HS-5 (cell line): ENCODE results near the gene AFAP1L2.

Experiments
- DNase-seq: peaks from one replicate; pipeline ENCODE4 v3.0.0-alpha.2; 2012; ENCODE audit warnings: low read depth

Gene AFAP1L2

GRCh38 chr10:114311496-114312209 lies 92.6 kb downstream of the AFAP1L2 start:
- DNase-seq = no peak

DNA sequence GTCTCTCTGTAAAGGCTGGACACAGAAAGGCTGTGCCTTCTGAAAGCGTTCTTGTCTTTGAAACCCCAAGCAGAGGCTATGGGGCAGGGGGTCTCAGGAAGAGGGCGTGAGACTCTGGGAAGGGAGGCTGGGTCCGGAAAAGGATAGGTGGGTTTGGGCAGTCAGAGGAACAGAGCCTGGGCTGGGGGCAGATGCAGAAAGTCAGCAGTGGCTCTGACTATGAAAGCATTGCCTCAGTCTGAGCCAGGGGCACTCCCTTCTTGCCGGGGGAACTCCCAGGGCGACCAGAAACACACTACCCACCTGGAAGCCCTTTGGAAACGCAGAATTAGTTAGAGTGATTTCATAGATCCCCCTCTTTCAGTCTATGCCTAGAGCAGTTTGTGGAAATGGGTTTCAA lies 93.3 kb downstream of the AFAP1L2 start:
- no peak for DNase-seq

GRCh38 chr10:114310346-114310745 lies 94.0 kb downstream of the AFAP1L2 start:
- no peak for DNase-seq

- no peak for DNase-seq
Measured at GRCh38 chr10:114309364-114309651, 95.0 kb downstream of the AFAP1L2 start.

GRCh38 chr10:114308531-114309363 lies 95.6 kb downstream of the AFAP1L2 start:
- DNase-seq = no peak

- DNase-seq = no peak
Measured at GRCh38 chr10:114307731-114308130, 96.6 kb downstream of the AFAP1L2 start.

DNA sequence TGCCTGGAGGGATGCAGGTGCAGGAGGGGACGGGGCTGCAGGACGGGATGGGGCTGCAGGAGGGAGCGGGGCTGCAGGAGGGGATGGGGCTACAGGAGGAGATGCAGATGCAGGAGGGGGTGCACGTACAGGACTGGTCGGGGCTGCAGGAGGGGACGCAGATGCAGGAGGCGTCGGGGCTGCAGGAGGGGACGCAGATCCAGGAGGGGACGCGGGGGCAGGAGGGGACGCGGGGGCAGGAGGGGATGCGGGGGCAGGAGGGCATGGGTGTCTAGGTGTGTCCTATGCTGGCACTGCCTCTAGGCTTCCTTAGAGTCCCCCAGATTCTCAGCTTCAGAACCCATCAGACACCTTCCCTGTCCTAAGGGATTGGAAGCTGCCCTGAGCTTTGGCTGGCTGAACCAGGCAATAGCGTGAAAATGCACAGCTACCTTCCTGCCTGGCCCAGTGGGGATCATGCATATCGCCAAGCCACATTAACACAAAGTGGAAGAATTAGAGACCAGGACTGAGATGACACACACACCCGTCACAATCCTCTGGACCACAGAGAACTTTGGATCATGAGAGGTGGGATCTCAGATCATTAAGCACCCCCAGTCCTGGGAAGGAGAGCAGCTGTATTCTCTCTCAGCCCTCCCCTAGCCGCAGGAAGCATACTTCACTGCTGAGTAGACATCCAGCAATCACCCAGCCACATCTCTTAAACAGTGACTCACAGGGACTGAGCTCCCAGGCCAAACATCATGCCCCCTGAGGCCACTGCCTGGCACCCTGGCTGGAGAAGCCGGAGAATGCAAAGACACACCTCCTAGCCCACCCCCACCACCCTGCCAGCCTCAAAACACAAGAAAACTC lies 98.0 kb downstream of the AFAP1L2 start:
- DNase-seq = peak; percentile 86

DNA sequence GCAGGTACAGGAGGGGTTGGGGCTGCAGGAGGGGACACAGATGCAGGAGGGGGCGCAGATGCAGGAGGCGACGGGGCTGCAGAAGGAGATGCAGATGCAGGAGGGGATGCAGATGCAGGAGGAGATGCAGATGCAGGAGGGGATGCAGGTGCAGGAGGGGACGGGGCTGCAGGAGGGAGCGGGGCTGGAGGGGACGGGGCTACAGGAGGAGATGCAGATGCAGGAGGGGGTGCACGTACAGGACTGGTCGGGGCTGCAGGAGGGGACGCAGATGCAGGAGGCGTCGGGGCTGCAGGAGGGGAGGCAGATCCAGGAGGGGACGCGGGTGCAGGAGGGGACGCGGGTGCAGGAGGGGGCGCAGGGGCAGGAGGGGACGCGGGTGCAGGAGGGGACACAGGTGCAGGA lies 98.8 kb downstream of the AFAP1L2 start:
- DNase-seq = no peak

DNA sequence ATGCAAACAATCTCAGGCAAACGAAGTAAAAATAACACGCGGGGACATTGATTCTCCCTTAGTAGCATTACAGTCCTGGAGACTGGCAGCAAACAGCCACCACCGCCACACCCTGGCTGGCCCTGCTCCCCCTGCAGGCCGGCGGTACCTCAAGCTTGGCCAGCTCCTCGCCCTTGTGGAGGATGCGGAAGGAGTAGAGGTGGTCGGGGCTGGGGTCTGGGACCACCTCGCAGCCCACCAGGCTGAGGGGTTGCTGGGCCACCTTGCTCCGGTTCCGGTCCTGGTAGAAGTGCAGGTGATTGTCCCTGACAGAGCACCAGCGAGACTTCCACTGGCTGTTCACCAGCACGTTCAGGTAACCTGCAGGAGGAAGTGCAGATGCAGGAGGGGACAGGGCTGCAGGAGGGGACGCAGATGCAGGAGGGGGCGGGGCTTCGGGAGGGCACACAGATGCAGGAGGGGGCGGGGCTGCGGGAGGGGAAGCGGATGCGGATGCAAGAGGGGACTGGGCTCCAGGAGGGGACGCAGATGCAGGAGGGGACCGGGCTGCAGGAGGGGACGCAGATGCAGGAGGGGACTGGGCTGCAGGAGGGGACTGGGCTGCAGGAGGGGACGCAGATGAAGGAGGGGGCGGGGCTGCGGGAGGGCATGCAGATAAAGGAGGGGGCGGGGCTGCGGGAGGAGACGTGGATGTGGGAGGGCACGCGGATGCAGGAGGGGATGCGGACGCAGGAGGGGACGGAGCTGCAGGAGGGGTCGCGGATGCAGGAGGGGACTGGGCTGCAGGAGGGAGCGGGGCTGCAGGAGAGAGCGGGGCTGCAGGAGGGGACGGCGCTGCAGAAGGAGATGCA lies 99.5 kb downstream of the AFAP1L2 start:
- no peak for DNase-seq

- DNase-seq = peak; percentile 53
Measured at GRCh38 chr10:114304017-114304570, 100.2 kb downstream of the AFAP1L2 start.

GRCh38 chr10:114303556-114303955 lies 100.7 kb downstream of the AFAP1L2 start:
- no peak for DNase-seq

GRCh38 chr10:114301951-114302710 lies 102.2 kb downstream of the AFAP1L2 start:
- no peak for DNase-seq

DNA sequence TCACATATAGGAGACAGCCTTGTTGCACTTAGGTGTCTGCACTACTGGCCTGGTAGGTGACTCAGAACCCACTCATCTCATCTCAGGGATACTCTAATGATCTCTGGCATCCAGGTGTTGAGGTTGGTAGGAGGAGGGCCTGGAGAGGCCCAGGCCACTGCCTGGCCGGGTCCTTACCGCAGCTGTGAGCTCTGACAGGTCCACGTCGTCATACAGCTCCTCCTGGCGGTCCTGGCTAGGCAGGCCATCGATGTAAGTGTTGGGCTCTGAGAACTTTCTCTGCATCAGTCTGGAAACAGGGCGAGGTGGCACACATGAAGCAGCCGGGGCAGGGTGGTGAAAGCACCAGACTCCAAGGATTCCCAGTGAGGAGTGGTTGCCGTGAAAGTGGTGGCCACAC lies 103.1 kb downstream of the AFAP1L2 start:
- DNase-seq = no peak

DNA sequence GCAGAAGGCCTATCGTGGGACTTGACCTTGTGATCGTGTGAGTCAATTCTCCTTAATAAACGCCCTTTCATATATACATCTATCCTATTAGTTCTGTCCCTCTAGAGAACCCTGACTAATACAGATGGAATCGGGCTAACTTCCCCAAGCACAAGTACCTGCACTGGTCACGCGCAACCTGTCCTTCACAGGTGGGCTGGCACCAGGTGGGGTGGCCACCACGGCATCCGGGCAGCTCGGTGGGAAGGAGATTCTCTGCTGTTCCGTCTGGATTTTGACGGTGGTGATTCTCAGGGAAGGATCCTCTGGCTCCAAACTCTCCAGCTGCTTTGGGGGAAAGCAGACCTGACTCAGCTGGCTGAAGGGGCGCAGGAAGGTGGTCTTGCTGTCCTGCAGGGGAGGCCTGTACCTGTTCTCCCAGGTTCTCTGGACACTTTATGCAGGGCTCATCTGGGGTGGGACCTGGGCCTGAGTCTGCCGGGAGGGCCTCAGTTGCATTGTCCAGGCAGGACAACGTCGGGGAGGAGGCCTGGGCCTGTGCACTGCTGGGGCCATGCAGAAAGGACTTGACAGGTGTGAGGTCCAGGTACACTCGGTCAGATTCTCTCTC lies 104.2 kb downstream of the AFAP1L2 start:
- no peak for DNase-seq

GRCh38 chr10:114297136-114297705 lies 107.1 kb downstream of the AFAP1L2 start:
- DNase-seq = no peak

GRCh38 chr10:114295393-114295792 lies 108.9 kb downstream of the AFAP1L2 start:
- DNase-seq = no peak

GRCh38 chr10:114294549-114294948 lies 109.8 kb downstream of the AFAP1L2 start:
- no peak for DNase-seq

DNA sequence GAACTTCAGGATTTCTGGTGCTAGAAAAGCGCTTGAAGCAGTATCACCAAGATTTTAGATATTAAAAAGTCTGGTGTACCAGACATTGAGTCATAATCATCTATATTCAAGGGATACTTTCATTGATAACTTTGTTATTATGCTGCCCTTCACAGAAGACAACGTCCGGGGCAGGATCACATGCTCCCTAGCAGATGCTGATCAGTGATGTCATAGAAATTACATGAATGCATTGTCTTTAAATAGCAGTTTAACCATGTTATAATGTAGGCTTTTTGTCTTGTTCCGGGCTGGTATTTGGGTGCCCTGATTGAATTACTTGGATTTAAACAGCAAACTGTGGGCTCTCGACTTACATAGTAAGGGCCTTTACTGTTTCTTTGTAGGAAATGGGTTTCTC lies 111.2 kb downstream of the AFAP1L2 start:
- DNase-seq = no peak

- DNase-seq = no peak
Measured at GRCh38 chr10:114291516-114291915, 112.8 kb downstream of the AFAP1L2 start.

- no peak for DNase-seq
Measured at GRCh38 chr10:114291076-114291475, 113.2 kb downstream of the AFAP1L2 start.
